Chondrocyte (in vitro differentiated cells): ENCODE data around the gene RPL11. TPM values are rescaled to one million over a fixed set of nuclear protein-coding genes. Genes with fewer than 3 reads are reported as not detected.

Experiments used
- DNase-seq: peaks from one replicate; pipeline ENCODE4 v3.0.0; 2021; ENCODE audit warnings: mixed read lengths, low spot score
- H3K27ac Mint-ChIP-seq: one replicate; pipeline ENCODE4 v1.8.0; 2021; ENCODE audit warnings: mild to moderate bottlenecking, moderate library complexity, mixed read lengths; ENCODE audit not compliant: unreplicated experiment
- H3K27me3 Mint-ChIP-seq: 2 replicates; pipeline ENCODE4 v1.8.0; 2021; ENCODE audit warnings: low read depth, mixed read lengths
- H3K36me3 Mint-ChIP-seq: 2 replicates; pipeline ENCODE4 v1.8.0; 2021; ENCODE audit warnings: low read depth, mixed read lengths
- H3K4me1 Mint-ChIP-seq: 2 replicates; pipeline ENCODE4 v1.8.0; 2021; ENCODE audit warnings: low read depth, mild to moderate bottlenecking, mixed read lengths
- H3K4me3 Mint-ChIP-seq: one replicate; pipeline ENCODE4 v1.8.0; 2021; ENCODE audit warnings: mild to moderate bottlenecking, moderate library complexity, mixed read lengths; ENCODE audit not compliant: unreplicated experiment
- H3K9me3 Mint-ChIP-seq: 2 replicates; pipeline ENCODE4 v1.8.0; 2021; ENCODE audit warnings: low read depth, mixed read lengths
- total RNA-seq: library from RNA; stranded (reverse); gene quantifications from 3 replicates; pipeline ENCODE4 v1.2.1, GENCODE V29; 2021
- TF ChIP-seq, protein P1 (sequence below): fragments of 200-600 bp; sonication (generic); IDR thresholded peaks from 2 replicates; pipeline ENCODE4 v1.5.0; 2021; ENCODE audit warnings: antibody characterized with exemption, mild to moderate bottlenecking, moderate library complexity

Gene RPL11
- total RNA-seq, 1 donor from 2014 or later: 485 TPM

GRCh38 chr1:23701996-23702395, 10.4 kb downstream of the RPL11 start:
- no peak for DNase-seq
- Mint-ChIP-seq H3K9me3 (no peaks in the 10 kb centered on the region), H3K36me3 (peaks cover 16% of the 10 kb centered on the region), H3K27ac (no peak overlapping the region), H3K4me1 (peaks cover 15% of the 10 kb centered on the region), H3K4me3 (no peak overlapping the region), H3K27me3 (no peaks in the 10 kb centered on the region)
- TF ChIP-seq, protein P1, sequence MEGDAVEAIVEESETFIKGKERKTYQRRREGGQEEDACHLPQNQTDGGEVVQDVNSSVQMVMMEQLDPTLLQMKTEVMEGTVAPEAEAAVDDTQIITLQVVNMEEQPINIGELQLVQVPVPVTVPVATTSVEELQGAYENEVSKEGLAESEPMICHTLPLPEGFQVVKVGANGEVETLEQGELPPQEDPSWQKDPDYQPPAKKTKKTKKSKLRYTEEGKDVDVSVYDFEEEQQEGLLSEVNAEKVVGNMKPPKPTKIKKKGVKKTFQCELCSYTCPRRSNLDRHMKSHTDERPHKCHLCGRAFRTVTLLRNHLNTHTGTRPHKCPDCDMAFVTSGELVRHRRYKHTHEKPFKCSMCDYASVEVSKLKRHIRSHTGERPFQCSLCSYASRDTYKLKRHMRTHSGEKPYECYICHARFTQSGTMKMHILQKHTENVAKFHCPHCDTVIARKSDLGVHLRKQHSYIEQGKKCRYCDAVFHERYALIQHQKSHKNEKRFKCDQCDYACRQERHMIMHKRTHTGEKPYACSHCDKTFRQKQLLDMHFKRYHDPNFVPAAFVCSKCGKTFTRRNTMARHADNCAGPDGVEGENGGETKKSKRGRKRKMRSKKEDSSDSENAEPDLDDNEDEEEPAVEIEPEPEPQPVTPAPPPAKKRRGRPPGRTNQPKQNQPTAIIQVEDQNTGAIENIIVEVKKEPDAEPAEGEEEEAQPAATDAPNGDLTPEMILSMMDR: no peak

DNA sequence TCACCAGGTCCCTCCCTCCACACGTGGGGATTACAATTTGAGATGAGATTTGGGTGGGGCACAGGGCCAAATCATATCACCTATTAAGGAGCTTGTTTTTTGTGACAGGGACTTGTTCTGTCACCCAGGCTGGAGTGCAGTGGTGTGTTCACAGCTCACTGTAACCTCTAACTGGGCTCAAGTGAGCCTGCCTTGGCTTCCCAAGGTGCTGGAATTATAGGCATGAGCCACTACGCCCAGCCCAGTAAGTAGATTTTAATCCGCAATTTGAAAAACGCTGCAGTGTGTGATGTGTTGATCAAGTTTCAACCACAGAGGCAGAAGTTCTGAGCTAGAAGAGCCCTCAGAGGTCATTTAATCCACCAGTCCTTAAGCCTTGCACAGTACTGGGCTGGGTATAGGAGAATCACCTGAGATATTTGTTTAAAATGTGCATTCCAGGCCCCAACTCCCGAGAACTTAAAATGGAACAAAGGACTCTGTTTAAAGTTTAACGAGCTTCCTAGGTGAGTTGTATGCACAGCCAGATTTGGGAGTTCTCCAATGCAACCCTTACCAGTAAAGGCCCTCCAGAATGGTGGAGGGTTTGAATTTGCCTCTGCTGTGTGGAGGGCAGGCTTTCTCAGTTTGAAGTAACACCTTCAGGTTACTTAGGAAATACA, 13.4 kb downstream of the RPL11 start:
- Mint-ChIP-seq H3K4me3 (no peak overlapping the region), H3K9me3 (no peaks in the 10 kb centered on the region), H3K27ac (no peak overlapping the region), H3K4me1 (no peaks in the 10 kb centered on the region), H3K27me3 (no peaks in the 10 kb centered on the region), H3K36me3 (peaks cover 5% of the 10 kb centered on the region)
- no peak for DNase-seq
- TF ChIP-seq, protein P1: no peak

DNA sequence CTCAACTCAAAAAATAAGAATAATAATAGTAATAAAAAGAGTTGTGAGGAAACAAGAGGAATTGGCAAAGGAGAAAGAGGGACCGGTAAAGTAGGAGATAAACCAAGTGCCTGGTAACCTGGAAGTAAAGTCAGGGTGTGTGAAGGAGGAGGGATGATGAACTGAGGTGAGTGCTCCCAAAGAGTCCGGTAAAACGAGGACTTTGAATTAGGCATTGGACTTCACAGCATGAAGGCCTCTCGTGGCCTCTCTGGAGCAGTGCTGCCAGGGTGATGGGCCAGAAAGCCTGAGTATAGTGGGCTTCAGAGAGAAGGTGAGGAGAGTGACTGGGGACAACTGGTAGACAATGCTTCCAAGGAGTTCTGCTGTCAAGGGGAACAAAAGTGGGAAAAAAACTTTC, 17.6 kb downstream of the RPL11 start:
- H3K27ac Mint-ChIP-seq: no peak overlapping the region
- H3K4me1 Mint-ChIP-seq: no peaks in the 10 kb centered on the region
- TF ChIP-seq, protein P1: no peak
- H3K4me3 Mint-ChIP-seq: no peak overlapping the region
- H3K9me3 Mint-ChIP-seq: no peaks in the 10 kb centered on the region
- peaks cover 3% of the 10 kb centered on the region for H3K36me3 Mint-ChIP-seq
- no peaks in the 10 kb centered on the region for H3K27me3 Mint-ChIP-seq
- no peak for DNase-seq

- Mint-ChIP-seq H3K4me3 (no peak overlapping the region), H3K36me3 (no peaks in the 10 kb centered on the region), H3K27me3 (no peaks in the 10 kb centered on the region), H3K4me1 (peaks cover 10% of the 10 kb centered on the region), H3K27ac (no peak overlapping the region), H3K9me3 (no peaks in the 10 kb centered on the region)
- TF ChIP-seq, protein P1: peak; percentile 66
- no peak for DNase-seq
Measured at GRCh38 chr1:23718482-23718881, 26.9 kb downstream of the RPL11 start.

- Mint-ChIP-seq H3K4me1 (peaks cover 10% of the 10 kb centered on the region), H3K9me3 (no peaks in the 10 kb centered on the region), H3K27me3 (no peaks in the 10 kb centered on the region), H3K27ac (no peak overlapping the region), H3K4me3 (no peak overlapping the region), H3K36me3 (no peaks in the 10 kb centered on the region)
- TF ChIP-seq, protein P1: no peak
- DNase-seq: no peak
Measured at GRCh38 chr1:23719162-23719820, 27.7 kb downstream of the RPL11 start.
